Measurements from ENCODE around the gene PLEKHH1.
A peak's percentile ranks its signal among the peaks of the same experiment; 100 is the strongest.

PLEKHH1 gene

DNA sequence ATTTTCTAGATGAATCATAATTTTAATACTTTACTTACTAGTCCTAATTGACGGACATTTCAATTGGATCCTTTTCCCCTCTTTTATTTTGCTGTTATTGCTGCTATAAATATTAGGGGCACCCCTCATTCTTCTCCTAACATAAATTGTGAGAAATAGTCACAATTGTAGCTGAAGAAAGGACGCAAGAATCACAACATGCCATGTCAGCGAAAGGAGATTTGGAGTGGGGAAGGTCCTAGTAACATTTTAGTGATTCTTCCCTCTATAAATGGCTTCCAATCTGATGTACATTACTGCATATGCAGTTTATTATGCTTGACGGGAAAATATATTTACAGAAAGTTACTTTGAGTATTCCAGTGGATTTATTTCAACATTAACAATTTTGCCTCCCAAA lies 7.7 kb upstream of the PLEKHH1 start:
- no peak overlapping the region for H3K9ac ChIP-seq
- H3K27ac ChIP-seq = no peak overlapping the region
- H3K4me2 ChIP-seq = no peak overlapping the region
- TF ChIP-seq CTCF (conservative IDR thresholded peaks at IDR 0.05; ENCODE audit: low read depth, low read length) = no peak
- no peaks in the 10 kb centered on the region for H3K27me3 ChIP-seq (ENCODE audit: insufficient read depth, low read depth)
- peaks cover 10% of the 10 kb centered on the region for H3K4me1 ChIP-seq (ENCODE audit: low read depth, poor library complexity, severe bottlenecking)
- H4K20me1 ChIP-seq (ENCODE audit: insufficient read depth) = no peaks in the 10 kb centered on the region
- H3K4me3 ChIP-seq (IDR thresholded peaks at IDR 0.05; ENCODE audit: insufficient read depth, low read depth, low read length) = no peak overlapping the region
- no peaks in the 10 kb centered on the region for H3K79me2 ChIP-seq (ENCODE audit: insufficient read depth, low read depth)
- no peak overlapping the region for H2AFZ ChIP-seq (ENCODE audit: low read depth)
- H3K36me3 ChIP-seq (ENCODE audit: insufficient read depth) = no peaks in the 10 kb centered on the region

- Histone ChIP-seq H3K27me3 (ENCODE audit: insufficient read depth, low read depth) (no peaks in the 10 kb centered on the region), H3K27ac (no peak overlapping the region)
Observed at GRCh38 chr14:67526181-67526580, 6.9 kb upstream of the PLEKHH1 start.

DNA sequence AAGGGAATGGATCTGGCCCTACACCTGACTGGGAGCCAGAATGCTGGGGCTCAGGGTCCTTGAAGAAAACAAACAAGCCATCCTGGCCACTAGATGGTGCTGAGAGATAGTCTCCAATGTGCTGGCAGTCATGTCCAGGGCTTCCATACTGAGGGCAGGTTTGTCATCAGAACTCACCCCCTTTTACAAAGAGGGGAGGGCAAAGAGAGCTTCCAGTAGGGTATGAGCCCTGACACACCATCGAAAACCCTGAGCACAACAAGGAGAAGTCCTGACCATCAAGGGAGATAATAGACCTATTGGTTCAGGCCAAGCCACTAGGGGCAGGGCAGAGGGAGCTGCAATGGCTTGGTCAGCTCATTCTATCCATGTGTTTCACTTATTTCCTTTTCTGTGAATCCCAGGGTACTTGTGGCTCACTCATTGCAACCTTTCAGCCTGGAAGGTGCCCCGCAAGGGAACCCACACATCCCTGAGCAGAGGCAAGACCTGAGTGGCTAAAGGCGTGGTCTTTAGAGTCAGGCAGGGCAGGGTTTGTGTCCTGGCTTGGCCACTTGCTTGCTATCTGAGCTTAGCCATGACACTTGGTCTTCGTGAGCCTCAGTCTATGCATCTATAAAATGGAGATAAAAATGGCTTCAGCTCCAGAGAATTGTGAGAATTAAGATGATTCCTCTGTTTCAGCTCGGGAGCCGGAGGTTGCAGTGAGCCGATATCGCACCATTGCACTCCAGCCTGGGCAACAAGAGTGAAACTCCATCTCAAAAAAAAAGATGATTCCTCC lies 6.2 kb upstream of the PLEKHH1 start:
- Histone ChIP-seq H3K4me2 (no peak overlapping the region), H3K4me3 (IDR thresholded peaks at IDR 0.05; ENCODE audit: insufficient read depth, low read depth, low read length) (no peak overlapping the region), H3K9ac (no peak overlapping the region), H2AFZ (ENCODE audit: low read depth) (peak overlapping the region; percentile 53; the same call in 1 of the 2 replicates), H3K27me3 (ENCODE audit: insufficient read depth, low read depth) (no peaks in the 10 kb centered on the region), H3K4me1 (ENCODE audit: low read depth, poor library complexity, severe bottlenecking) (peaks cover 10% of the 10 kb centered on the region), H3K36me3 (ENCODE audit: insufficient read depth) (no peaks in the 10 kb centered on the region), H4K20me1 (ENCODE audit: insufficient read depth) (no peaks in the 10 kb centered on the region), H3K79me2 (ENCODE audit: insufficient read depth, low read depth) (no peaks in the 10 kb centered on the region), H3K27ac (no peak overlapping the region)
- peak; percentile 83 for TF ChIP-seq CTCF (conservative IDR thresholded peaks at IDR 0.05; ENCODE audit: low read depth, low read length)

More at GRCh38 chr14:67526181-67526580, 6.9 kb upstream of the PLEKHH1 start:
- Histone ChIP-seq H3K4me1 (ENCODE audit: low read depth, poor library complexity, severe bottlenecking) (peaks cover 10% of the 10 kb centered on the region), H3K36me3 (ENCODE audit: insufficient read depth) (no peaks in the 10 kb centered on the region), H3K79me2 (ENCODE audit: insufficient read depth, low read depth) (no peaks in the 10 kb centered on the region), H3K4me2 (no peak overlapping the region), H2AFZ (ENCODE audit: low read depth) (no peak overlapping the region), H3K9ac (no peak overlapping the region), H4K20me1 (ENCODE audit: insufficient read depth) (no peaks in the 10 kb centered on the region), H3K4me3 (IDR thresholded peaks at IDR 0.05; ENCODE audit: insufficient read depth, low read depth, low read length) (no peak overlapping the region)
- TF ChIP-seq CTCF (conservative IDR thresholded peaks at IDR 0.05; ENCODE audit: low read depth, low read length) = no peak

DNA sequence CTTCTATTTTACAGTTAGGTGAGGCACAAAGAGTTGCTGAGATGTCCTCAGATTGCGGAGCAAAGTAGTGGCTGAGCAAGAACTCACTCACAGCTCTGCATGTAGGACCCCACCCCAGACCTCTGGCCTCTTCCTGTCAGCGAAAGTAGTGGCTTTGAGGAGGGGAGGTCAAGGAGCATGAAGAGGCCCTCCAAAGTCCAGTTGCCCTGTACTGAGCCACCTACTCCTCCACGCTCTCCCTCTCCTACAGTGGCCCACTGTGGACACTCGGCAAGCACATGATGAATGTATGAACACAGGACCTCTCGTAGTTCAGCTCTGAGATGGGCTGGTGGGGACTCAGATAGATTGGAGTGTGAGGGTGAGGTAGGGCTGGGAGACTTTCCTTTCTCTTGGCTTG lies 5.3 kb upstream of the PLEKHH1 start:
- no peaks in the 10 kb centered on the region for H3K27me3 ChIP-seq (ENCODE audit: insufficient read depth, low read depth)
- no peak overlapping the region for H3K4me3 ChIP-seq (IDR thresholded peaks at IDR 0.05; ENCODE audit: insufficient read depth, low read depth, low read length)
- no peaks in the 10 kb centered on the region for H3K36me3 ChIP-seq (ENCODE audit: insufficient read depth)
- no peaks in the 10 kb centered on the region for H3K79me2 ChIP-seq (ENCODE audit: insufficient read depth, low read depth)
- no peak overlapping the region for H2AFZ ChIP-seq (ENCODE audit: low read depth)
- no peak overlapping the region for H3K9ac ChIP-seq
- H3K4me1 ChIP-seq (ENCODE audit: low read depth, poor library complexity, severe bottlenecking) = peaks cover 10% of the 10 kb centered on the region
- H3K27ac ChIP-seq = no peak overlapping the region
- TF ChIP-seq CTCF (conservative IDR thresholded peaks at IDR 0.05; ENCODE audit: low read depth, low read length) = no peak
- H4K20me1 ChIP-seq (ENCODE audit: insufficient read depth) = no peaks in the 10 kb centered on the region
- no peak overlapping the region for H3K4me2 ChIP-seq

All from KMS-11 (cell line).